HEK293 (cell line): ENCODE data around the gene DNAH12.
A peak's percentile ranks its signal among the peaks of the same experiment; 100 is the strongest.

Source experiments
- CTCF ChIA-PET: fragments of 350-600 bp; formaldehyde crosslinking; extraction: SDS; loops from one replicate; lab custom pipeline; 2021; ENCODE audit warnings: antibody characterized with exemption; lab: Yijun Ruan, JAX
- POLR2A ChIA-PET: fragments of 300-600 bp; formaldehyde crosslinking; extraction: SDS; loops from one replicate; lab custom pipeline; 2020; ENCODE audit warnings: antibody characterized with exemption, inconsistent platforms; lab: Yijun Ruan, JAX
- H3K27ac ChIP-seq: fragments of 200-500 bp; sonication (Bioruptor generic); 2 replicates; pipeline ENCODE4 v1.5.1; 2014; ENCODE audit warnings: low read depth, low read length, control low read depth, inconsistent platforms; ENCODE audit errors: extremely low read depth
- H3K36me3 ChIP-seq, 2 experiments: fragments of 200-500 bp in 1 of 2; sonication (Bioruptor generic) in 1 of 2; 1 replicate in 1 of 2; 2 replicates in 1 of 2; pipeline ENCODE4 v1.5.1; 2014 to 2017; ENCODE audit warnings: inconsistent platforms in 2 of 2, low read length in 2 of 2; ENCODE audit not compliant: control insufficient read depth in 2 of 2, insufficient read depth in 1 of 2
- H3K4me1 ChIP-seq: fragments of 200-500 bp; sonication (Bioruptor generic); 2 replicates; pipeline ENCODE4 v1.5.1; 2014; ENCODE audit warnings: mild to moderate bottlenecking, low read length, inconsistent platforms; ENCODE audit not compliant: control insufficient read depth, insufficient read depth
- H3K4me3 ChIP-seq: 2 replicates; pipeline ENCODE4 v1.5.1; 2011; ENCODE audit warnings: low read depth, mild to moderate bottlenecking, control low read depth, low read length, moderate library complexity
- H3K9me3 ChIP-seq: fragments of 200-500 bp; sonication (Bioruptor generic); 2 replicates; pipeline ENCODE4 v1.5.1; 2014; ENCODE audit warnings: low read depth, low read length, inconsistent platforms; ENCODE audit not compliant: control insufficient read depth, insufficient read depth
- GLIS2 ChIP-seq: fragments of 450-650 bp; formaldehyde crosslinking; IDR thresholded peaks from 2 replicates; pipeline ENCODE4 v1.5.1; 2016; ENCODE audit warnings: missing biosample characterization, missing genetic modification characterization
- HOXD13 ChIP-seq: sonication (generic); formaldehyde crosslinking; IDR thresholded peaks from 2 replicates; pipeline ENCODE4 v1.8.0; 2022; ENCODE audit warnings: missing genetic modification reagents, borderline replicate concordance
- ZBTB17 ChIP-seq: fragments of 450-650 bp; formaldehyde crosslinking; IDR thresholded peaks from 2 replicates; pipeline ENCODE4 v1.5.1; 2016; ENCODE audit warnings: missing biosample characterization, missing genetic modification characterization
- ZBTB8A ChIP-seq: fragments of 450-650 bp; formaldehyde crosslinking; IDR thresholded peaks from 2 replicates; pipeline ENCODE4 v1.5.1; 2016; ENCODE audit warnings: missing biosample characterization, missing genetic modification characterization
- ZFP37 ChIP-seq: fragments of 450-650 bp; formaldehyde crosslinking; IDR thresholded peaks from 2 replicates; pipeline ENCODE4 v1.5.1; 2016; ENCODE audit warnings: missing biosample characterization, missing genetic modification characterization
- ZNF112 ChIP-seq: fragments of 450-650 bp; formaldehyde crosslinking; IDR thresholded peaks from 2 replicates; pipeline ENCODE4 v1.5.0; 2017; ENCODE audit warnings: missing biosample characterization, missing genetic modification characterization
- ZNF114 ChIP-seq: fragments of 450-650 bp; formaldehyde crosslinking; IDR thresholded peaks from 2 replicates; pipeline ENCODE4 v1.5.0; 2017; ENCODE audit warnings: missing biosample characterization, missing genetic modification characterization
- ZNF214 ChIP-seq: fragments of 450-650 bp; formaldehyde crosslinking; IDR thresholded peaks from 2 replicates; pipeline ENCODE4 v1.5.1; 2017; ENCODE audit warnings: missing biosample characterization, mild to moderate bottlenecking, missing genetic modification characterization, borderline replicate concordance
- ZNF248 ChIP-seq: fragments of 450-650 bp; formaldehyde crosslinking; IDR thresholded peaks from 2 replicates; pipeline ENCODE4 v1.5.1; 2017; ENCODE audit warnings: missing biosample characterization, missing genetic modification characterization
- ZNF266 ChIP-seq: fragments of 450-650 bp; formaldehyde crosslinking; IDR thresholded peaks from 2 replicates; pipeline ENCODE4 v1.5.1; 2016; ENCODE audit warnings: missing biosample characterization, missing genetic modification characterization, low read depth
- ZNF48 ChIP-seq: fragments of 450-650 bp; formaldehyde crosslinking; IDR thresholded peaks from 2 replicates; pipeline ENCODE4 v1.5.1; 2016; ENCODE audit warnings: missing biosample characterization, missing genetic modification characterization
- ZNF521 ChIP-seq: fragments of 450-650 bp; formaldehyde crosslinking; IDR thresholded peaks from 2 replicates; pipeline ENCODE4 v1.5.1; 2017; ENCODE audit warnings: missing biosample characterization, mild to moderate bottlenecking, missing genetic modification characterization
- ZNF549 ChIP-seq: fragments of 450-650 bp; IDR thresholded peaks from 2 replicates; pipeline ENCODE4 v1.5.1; 2018; ENCODE audit warnings: missing biosample characterization, missing genetic modification characterization, mild to moderate bottlenecking, inconsistent platforms, moderate library complexity
- ZNF571 ChIP-seq: fragments of 450-650 bp; formaldehyde crosslinking; IDR thresholded peaks from 2 replicates; pipeline ENCODE4 v1.5.0; 2017; ENCODE audit warnings: missing biosample characterization, missing genetic modification characterization
- ZNF776 ChIP-seq: fragments of 450-650 bp; formaldehyde crosslinking; IDR thresholded peaks from 2 replicates; pipeline ENCODE4 v1.5.0; 2017; ENCODE audit warnings: missing biosample characterization, missing genetic modification characterization, borderline replicate concordance
- ZXDB ChIP-seq: fragments of 450-650 bp; formaldehyde crosslinking; IDR thresholded peaks from 2 replicates; pipeline ENCODE4 v1.5.1; 2016; ENCODE audit warnings: missing biosample characterization, missing genetic modification characterization
- TF ChIP-seq, protein P1 (sequence below): fragments of 450-650 bp; formaldehyde crosslinking; IDR thresholded peaks from 2 replicates; pipeline ENCODE4 v1.5.1; 2016; ENCODE audit warnings: missing biosample characterization, missing genetic modification characterization
- TF ChIP-seq, protein P2 (sequence below): fragments of 450-650 bp; IDR thresholded peaks from 2 replicates; pipeline ENCODE4 v1.5.1; 2018; ENCODE audit warnings: missing biosample characterization, mild to moderate bottlenecking, missing genetic modification characterization
- TF ChIP-seq, protein P3 (sequence below): fragments of 450-650 bp; formaldehyde crosslinking; IDR thresholded peaks from 2 replicates; pipeline ENCODE4 v1.5.1; 2016; ENCODE audit warnings: missing biosample characterization, missing genetic modification characterization, borderline replicate concordance
- TF ChIP-seq, protein P4 (sequence below): fragments of 450-650 bp; formaldehyde crosslinking; IDR thresholded peaks from 2 replicates; pipeline ENCODE4 v1.5.1; 2016; ENCODE audit warnings: missing biosample characterization, missing genetic modification characterization
- TF ChIP-seq, protein P5 (sequence below): fragments of 450-650 bp; formaldehyde crosslinking; IDR thresholded peaks from 2 replicates; pipeline ENCODE4 v1.5.1; 2016; ENCODE audit warnings: missing biosample characterization, missing genetic modification characterization

The DNAH12 gene

DNA sequence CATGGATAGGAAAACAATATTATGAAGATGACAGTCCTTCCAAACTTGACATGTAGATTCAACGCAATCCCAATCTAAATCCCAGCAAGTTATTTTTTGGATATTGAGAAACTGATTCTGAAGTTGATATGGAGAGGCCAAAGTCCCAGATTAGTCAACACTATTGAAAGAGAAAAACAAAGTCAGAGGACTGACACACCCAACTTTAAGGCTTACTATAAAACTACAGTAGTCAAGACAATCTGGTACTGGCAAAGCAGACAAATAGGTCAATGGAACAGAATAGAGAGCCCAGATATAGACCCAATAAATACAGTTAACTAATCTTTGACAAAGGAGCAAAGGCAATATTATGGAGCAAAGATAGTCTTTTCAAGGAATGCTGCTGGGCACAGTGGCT lies 132.4 kb downstream of the DNAH12 start:
- ChIA-PET POLR2A (no interaction called here), CTCF (no interaction called here)
- H3K4me3 ChIP-seq: no peak overlapping the region
- TF ChIP-seq ZNF248 (tag by site-specific recombination) (0 out of 2 replicates have a peak, but pooled peaks have one; percentile 62), ZBTB17 (tag by site-specific recombination) (no peak), HOXD13 (CRISPR knock-in tag) (no peak)
- TF ChIP-seq, protein P1, sequence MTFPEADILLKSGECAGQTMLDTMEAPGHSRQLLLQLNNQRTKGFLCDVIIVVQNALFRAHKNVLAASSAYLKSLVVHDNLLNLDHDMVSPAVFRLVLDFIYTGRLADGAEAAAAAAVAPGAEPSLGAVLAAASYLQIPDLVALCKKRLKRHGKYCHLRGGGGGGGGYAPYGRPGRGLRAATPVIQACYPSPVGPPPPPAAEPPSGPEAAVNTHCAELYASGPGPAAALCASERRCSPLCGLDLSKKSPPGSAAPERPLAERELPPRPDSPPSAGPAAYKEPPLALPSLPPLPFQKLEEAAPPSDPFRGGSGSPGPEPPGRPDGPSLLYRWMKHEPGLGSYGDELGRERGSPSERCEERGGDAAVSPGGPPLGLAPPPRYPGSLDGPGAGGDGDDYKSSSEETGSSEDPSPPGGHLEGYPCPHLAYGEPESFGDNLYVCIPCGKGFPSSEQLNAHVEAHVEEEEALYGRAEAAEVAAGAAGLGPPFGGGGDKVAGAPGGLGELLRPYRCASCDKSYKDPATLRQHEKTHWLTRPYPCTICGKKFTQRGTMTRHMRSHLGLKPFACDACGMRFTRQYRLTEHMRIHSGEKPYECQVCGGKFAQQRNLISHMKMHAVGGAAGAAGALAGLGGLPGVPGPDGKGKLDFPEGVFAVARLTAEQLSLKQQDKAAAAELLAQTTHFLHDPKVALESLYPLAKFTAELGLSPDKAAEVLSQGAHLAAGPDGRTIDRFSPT (tag by site-specific recombination): no peak
- no peak overlapping the region for H3K27ac ChIP-seq
- H3K36me3 ChIP-seq: no peaks in the 10 kb centered on the region
- no peaks in the 10 kb centered on the region for H3K4me1 ChIP-seq
- no peaks in the 10 kb centered on the region for H3K9me3 ChIP-seq

DNA sequence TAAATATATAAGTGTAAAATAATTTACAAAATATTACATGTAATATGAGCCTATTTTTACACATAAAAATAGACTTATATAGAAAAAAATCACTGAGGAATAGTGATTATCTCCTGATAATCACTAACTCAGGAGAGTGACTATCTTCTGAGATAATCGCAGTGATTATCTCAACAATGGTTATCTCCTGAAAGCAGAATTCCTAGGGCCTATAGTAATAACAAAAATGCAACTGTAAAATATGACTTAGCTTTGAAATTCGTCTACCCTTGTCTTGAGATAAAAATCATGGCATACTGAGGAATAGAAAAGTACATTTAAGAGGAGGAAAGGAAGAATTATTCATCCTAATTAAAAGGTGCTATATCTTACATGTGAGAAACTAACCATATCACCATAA lies 134.7 kb downstream of the DNAH12 start:
- ChIA-PET CTCF (interaction anchor here (0.6 to 1.4 kb wide), 2 partner anchors 12 to 25 kb away, joined by 3 to 4 read pairs; no protein-coding TSS in a partner anchor), POLR2A (interaction anchor here (0.6 kb wide), 1 partner anchor 212 kb away, joined by 11 read pairs; no protein-coding TSS in a partner anchor)
- no peak overlapping the region for H3K4me3 ChIP-seq
- H3K4me1 ChIP-seq: no peaks in the 10 kb centered on the region
- no peak overlapping the region for H3K27ac ChIP-seq
- TF ChIP-seq ZBTB8A (tag by site-specific recombination): no peak
- TF ChIP-seq GLIS2 (tag by site-specific recombination): no peak
- TF ChIP-seq, protein P2, sequence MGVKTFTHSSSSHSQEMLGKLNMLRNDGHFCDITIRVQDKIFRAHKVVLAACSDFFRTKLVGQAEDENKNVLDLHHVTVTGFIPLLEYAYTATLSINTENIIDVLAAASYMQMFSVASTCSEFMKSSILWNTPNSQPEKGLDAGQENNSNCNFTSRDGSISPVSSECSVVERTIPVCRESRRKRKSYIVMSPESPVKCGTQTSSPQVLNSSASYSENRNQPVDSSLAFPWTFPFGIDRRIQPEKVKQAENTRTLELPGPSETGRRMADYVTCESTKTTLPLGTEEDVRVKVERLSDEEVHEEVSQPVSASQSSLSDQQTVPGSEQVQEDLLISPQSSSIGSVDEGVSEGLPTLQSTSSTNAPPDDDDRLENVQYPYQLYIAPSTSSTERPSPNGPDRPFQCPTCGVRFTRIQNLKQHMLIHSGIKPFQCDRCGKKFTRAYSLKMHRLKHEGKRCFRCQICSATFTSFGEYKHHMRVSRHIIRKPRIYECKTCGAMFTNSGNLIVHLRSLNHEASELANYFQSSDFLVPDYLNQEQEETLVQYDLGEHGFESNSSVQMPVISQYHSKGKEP (tag by site-specific recombination): no peak
- no peak for TF ChIP-seq ZFP37 (tag by site-specific recombination)
- TF ChIP-seq ZNF214 (tag by site-specific recombination): no peak
- TF ChIP-seq, protein P3, sequence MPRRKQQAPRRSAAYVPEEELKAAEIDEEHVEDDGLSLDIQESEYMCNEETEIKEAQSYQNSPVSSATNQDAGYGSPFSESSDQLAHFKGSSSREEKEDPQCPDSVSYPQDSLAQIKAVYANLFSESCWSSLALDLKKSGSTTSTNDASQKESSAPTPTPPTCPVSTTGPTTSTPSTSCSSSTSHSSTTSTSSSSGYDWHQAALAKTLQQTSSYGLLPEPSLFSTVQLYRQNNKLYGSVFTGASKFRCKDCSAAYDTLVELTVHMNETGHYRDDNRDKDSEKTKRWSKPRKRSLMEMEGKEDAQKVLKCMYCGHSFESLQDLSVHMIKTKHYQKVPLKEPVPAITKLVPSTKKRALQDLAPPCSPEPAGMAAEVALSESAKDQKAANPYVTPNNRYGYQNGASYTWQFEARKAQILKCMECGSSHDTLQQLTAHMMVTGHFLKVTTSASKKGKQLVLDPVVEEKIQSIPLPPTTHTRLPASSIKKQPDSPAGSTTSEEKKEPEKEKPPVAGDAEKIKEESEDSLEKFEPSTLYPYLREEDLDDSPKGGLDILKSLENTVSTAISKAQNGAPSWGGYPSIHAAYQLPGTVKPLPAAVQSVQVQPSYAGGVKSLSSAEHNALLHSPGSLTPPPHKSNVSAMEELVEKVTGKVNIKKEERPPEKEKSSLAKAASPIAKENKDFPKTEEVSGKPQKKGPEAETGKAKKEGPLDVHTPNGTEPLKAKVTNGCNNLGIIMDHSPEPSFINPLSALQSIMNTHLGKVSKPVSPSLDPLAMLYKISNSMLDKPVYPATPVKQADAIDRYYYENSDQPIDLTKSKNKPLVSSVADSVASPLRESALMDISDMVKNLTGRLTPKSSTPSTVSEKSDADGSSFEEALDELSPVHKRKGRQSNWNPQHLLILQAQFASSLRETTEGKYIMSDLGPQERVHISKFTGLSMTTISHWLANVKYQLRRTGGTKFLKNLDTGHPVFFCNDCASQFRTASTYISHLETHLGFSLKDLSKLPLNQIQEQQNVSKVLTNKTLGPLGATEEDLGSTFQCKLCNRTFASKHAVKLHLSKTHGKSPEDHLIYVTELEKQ (tag by site-specific recombination): no peak
- TF ChIP-seq ZNF112: no peak
- TF ChIP-seq ZXDB: no peak
- TF ChIP-seq ZNF114 (tag by site-specific recombination): no peak
- TF ChIP-seq ZNF549 (tag by site-specific recombination): no peak
- TF ChIP-seq ZNF48 (tag by site-specific recombination): no peak
- TF ChIP-seq ZNF521 (tag by site-specific recombination): no peak
- TF ChIP-seq, protein P4, sequence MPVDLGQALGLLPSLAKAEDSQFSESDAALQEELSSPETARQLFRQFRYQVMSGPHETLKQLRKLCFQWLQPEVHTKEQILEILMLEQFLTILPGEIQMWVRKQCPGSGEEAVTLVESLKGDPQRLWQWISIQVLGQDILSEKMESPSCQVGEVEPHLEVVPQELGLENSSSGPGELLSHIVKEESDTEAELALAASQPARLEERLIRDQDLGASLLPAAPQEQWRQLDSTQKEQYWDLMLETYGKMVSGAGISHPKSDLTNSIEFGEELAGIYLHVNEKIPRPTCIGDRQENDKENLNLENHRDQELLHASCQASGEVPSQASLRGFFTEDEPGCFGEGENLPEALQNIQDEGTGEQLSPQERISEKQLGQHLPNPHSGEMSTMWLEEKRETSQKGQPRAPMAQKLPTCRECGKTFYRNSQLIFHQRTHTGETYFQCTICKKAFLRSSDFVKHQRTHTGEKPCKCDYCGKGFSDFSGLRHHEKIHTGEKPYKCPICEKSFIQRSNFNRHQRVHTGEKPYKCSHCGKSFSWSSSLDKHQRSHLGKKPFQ (tag by site-specific recombination): no peak
- TF ChIP-seq, protein P5, sequence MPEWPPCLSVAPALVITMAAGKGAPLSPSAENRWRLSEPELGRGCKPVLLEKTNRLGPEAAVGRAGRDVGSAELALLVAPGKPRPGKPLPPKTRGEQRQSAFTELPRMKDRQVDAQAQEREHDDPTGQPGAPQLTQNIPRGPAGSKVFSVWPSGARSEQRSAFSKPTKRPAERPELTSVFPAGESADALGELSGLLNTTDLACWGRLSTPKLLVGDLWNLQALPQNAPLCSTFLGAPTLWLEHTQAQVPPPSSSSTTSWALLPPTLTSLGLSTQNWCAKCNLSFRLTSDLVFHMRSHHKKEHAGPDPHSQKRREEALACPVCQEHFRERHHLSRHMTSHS (tag by site-specific recombination): no peak
- no peak for TF ChIP-seq ZNF776 (tag by site-specific recombination)
- TF ChIP-seq ZNF571 (tag by site-specific recombination): no peak
- TF ChIP-seq ZNF266 (tag by site-specific recombination): no peak
- H3K36me3 ChIP-seq: no peaks in the 10 kb centered on the region
- no peaks in the 10 kb centered on the region for H3K9me3 ChIP-seq
